ENCODE data around the gene HK1.

- TF ChIP-seq CTCF (IDR thresholded peaks at IDR 0.05) (peak; percentile 89 to 92), POLR2AphosphoS5 (IDR thresholded peaks at IDR 0.05) (peak in 1 of 3 donors; percentile 43)
These were observed 114.2 kb downstream of the HK1 start for GRCh38 chr10:69392481-69393000.

Measured in suprapubic skin (tissue), 3 donors.